GM06990 (cell line): ENCODE measurements around the gene CTCFL.
A peak's percentile ranks its signal among the peaks of the same experiment; 100 is the strongest.
"Not testable (repeated sequence)": the region's sequence is repeated elsewhere in the genome, so short reads cannot be mapped to it uniquely, and the experiment has no call there.

Experiments used
- DNase-seq: peaks from one replicate; pipeline ENCODE4 v3.0.0-alpha.2; 2011; ENCODE audit not compliant: insufficient read length; ENCODE audit errors: extremely low read depth
- H3K27me3 ChIP-seq: replicated peaks from 2 replicates; pipeline ENCODE4 v1.6.0; 2011; ENCODE audit warnings: low read length; ENCODE audit not compliant: control insufficient read depth, insufficient read depth
- H3K36me3 ChIP-seq: 2 replicates; pipeline ENCODE4 v1.5.1; 2011; ENCODE audit warnings: low read length; ENCODE audit not compliant: control insufficient read depth, insufficient read depth
- H3K4me3 ChIP-seq: replicated peaks from 2 replicates; pipeline ENCODE4 v1.5.1; 2011; ENCODE audit warnings: low read depth, mild to moderate bottlenecking, control low read depth, low read length
- TF ChIP-seq, protein P1 (sequence below): IDR thresholded peaks from 2 replicates; pipeline ENCODE4 v1.5.1; 2011; ENCODE audit warnings: low read length, control low read depth, mild to moderate bottlenecking, inconsistent platforms; ENCODE audit not compliant: insufficient read depth, poor library complexity, severe bottlenecking

Gene CTCFL

DNA sequence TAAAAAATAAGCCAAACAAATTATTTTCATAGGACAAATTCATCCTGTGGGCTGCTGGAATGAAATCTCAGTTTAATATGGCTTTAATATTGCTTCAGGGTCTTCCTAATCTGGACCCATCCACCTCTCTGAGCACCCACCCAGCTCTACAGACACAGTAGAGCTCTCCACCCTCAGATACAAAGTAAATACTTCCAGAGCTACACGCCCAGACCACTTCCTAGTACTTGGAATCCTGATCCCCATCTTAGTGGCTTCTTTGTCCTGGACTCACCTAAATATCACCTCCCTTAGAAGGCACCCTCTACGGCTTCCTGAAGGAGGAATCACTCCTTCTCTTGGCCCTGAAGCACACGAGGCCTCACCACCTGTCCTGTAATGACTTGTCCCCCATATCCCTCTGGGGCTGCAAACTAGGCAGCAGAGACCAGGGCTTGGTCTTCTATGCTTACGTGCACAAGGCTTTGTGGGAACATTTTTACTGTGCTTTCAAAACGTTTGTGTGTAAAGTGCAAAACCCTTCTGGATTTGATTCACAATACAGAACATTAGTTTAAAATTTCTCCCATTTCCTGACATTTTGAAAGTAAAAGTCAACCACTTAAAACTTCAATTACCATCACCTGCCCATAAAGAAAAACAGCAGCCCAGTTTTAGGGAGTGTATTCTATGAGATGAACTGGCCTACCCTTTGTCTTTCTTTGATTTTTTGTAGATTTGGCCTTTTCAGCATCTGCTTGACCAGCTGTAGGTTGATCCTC is 2.4 kb downstream of the CTCFL start:
- TF ChIP-seq, protein P1, sequence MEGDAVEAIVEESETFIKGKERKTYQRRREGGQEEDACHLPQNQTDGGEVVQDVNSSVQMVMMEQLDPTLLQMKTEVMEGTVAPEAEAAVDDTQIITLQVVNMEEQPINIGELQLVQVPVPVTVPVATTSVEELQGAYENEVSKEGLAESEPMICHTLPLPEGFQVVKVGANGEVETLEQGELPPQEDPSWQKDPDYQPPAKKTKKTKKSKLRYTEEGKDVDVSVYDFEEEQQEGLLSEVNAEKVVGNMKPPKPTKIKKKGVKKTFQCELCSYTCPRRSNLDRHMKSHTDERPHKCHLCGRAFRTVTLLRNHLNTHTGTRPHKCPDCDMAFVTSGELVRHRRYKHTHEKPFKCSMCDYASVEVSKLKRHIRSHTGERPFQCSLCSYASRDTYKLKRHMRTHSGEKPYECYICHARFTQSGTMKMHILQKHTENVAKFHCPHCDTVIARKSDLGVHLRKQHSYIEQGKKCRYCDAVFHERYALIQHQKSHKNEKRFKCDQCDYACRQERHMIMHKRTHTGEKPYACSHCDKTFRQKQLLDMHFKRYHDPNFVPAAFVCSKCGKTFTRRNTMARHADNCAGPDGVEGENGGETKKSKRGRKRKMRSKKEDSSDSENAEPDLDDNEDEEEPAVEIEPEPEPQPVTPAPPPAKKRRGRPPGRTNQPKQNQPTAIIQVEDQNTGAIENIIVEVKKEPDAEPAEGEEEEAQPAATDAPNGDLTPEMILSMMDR = no peak
- no peaks in the 10 kb centered on the region for H3K36me3 ChIP-seq
- DNase-seq = no peak
- H3K4me3 ChIP-seq = no peak overlapping the region
- no peaks in the 10 kb centered on the region for H3K27me3 ChIP-seq

DNA sequence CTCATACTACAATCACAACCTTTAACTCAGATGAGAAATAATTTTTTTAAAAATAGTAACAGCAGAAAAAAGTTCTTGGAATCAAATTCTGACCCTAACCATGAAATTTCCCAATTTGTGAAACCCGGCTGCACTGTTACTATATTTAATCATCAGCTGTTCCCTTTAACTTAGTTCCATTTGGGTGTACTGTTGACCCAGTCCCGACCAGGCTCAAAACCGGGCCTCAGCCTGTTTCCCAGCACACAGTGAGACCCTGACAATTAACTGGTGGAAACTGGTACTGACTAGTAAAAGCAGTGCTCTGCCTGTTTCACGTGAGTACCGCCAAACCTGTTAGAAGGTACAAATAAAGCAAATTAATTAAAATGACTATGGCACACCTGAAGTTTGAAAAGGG is 7.0 kb downstream of the CTCFL start:
- TF ChIP-seq, protein P1 = no peak
- no peaks in the 10 kb centered on the region for H3K27me3 ChIP-seq
- DNase-seq = no peak
- H3K36me3 ChIP-seq = no peaks in the 10 kb centered on the region
- H3K4me3 ChIP-seq = no peak overlapping the region

DNA sequence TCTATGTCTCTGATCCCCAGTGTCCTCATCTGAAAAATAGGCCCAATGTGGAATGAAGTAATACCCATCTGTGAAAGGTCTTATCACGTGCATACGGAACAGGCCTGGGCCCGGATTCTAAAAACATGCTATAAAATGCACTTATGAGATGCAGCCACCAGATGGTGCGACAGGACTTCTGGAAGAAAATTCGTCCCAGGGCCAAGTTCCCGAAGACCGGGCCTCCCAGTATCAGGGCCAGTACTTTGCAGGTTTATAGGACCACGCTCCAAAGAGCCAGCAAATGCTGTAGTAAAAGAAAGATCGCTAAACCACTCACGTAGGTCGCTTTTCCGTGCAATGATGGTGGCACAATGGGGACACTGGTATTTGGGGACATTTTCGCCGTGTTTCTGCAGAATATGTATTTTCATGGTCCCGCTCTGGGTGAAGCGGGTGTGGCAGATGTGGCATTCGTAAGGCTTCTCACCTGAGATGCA is 10.6 kb downstream of the CTCFL start:
- no peaks in the 10 kb centered on the region for H3K36me3 ChIP-seq
- TF ChIP-seq, protein P1 = peak; percentile 67
- H3K27me3 ChIP-seq = no peaks in the 10 kb centered on the region
- H3K4me3 ChIP-seq = no peak overlapping the region
- DNase-seq = no peak

DNA sequence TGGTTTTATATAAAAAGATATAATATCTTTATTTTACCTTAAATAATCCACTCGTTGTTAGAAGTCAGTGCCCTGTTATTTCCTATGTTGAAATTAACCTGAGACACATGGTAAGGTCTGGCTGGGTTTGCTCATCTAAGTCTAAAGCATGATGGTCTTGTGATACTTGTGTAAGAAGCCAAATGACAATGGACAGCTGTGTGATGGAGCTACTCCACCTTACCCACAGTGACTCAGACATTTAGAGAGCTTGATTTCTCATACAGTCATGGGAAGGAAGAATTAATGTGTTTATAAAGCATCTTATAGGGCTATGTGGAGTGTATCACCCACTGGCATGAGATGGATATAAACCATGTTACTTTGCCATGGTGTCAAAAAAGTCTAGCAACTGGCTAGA is 11.7 kb downstream of the CTCFL start:
- no peak for DNase-seq
- Histone ChIP-seq H3K27me3 (no peaks in the 10 kb centered on the region), H3K4me3 (no peak overlapping the region), H3K36me3 (no peaks in the 10 kb centered on the region)
- TF ChIP-seq, protein P1 = no peak

DNA sequence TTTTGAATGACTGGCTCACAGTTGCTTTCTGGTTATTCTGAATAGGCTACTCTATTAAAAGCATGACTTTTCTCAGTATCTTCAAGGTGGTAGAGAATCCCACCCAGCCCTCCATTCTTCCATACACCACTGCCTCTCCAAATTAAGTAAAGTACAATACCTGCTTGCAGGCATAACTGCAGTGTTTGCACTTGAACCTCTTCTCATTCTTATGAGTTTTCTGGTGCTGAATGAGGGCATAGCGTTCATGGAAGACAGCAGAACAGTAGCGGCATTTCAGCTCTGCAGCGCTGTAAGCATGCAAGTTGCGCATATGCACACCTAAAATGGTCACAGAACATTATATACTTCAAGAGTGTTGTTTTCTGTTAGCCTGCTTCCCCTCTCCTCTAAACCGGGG is 12.5 kb downstream of the CTCFL start:
- TF ChIP-seq, protein P1 = no peak
- no peaks in the 10 kb centered on the region for H3K36me3 ChIP-seq
- no peaks in the 10 kb centered on the region for H3K27me3 ChIP-seq
- no peak overlapping the region for H3K4me3 ChIP-seq
- no peak for DNase-seq

DNA sequence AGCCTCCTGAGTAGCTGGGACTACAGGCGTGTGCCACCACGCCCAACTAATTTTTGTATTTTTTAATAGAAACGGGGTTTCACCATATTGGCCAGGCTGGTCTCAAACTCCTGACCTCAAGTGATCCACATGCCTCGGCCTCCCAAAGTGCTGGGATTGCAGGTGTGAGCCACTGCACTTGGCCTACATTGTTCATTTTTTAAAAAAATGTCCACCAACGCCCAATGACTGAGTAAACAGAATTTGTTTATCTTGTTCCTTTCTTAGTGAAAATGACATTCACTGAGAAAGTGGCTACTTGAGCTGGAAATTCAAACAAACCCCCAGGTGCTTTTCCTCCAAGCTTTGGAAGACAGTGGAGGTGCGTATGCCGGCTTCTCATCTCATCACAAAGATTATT is 13.2 kb downstream of the CTCFL start:
- H3K36me3 ChIP-seq, H3K4me3 ChIP-seq, DNase-seq, H3K27me3 ChIP-seq: not testable (repeated sequence)
